ENCODE data around the gene SPOCK3. TPM values are rescaled to one million over a fixed set of nuclear protein-coding genes. Genes with fewer than 3 reads are reported as not detected.

Gene SPOCK3
- total RNA-seq, 1 experiment from 2014 or later = 1.4 TPM

DNA sequence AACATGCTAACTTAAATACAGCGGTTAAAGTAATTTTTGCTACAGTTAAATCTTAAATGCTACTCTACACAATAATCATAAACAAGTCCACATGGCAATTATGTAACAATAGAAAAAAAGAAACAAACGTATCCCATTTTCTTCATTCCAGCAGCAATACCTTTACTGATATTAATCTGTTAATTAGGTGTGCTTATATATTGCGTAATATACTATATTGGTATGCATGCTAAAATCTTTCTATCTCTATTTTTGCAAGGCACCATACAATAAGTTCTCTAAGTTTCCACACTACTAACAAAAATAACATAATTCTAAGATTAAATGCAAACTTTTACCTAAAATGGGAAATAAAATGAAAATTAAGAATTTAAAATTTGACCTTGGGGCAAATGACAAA, 500.6 kb downstream of the SPOCK3 start:
- ChIA-PET CTCF (no interaction called here), POLR2A (no interaction called here)
- no peaks in the 10 kb centered on the region for H3K4me1 ChIP-seq (ENCODE audit: control insufficient read depth, insufficient read depth, low read length)
- DNase-seq (ENCODE audit: low read depth, low spot score) (no peak), ATAC-seq (no peak)
- H3K27me3 ChIP-seq (ENCODE audit: control insufficient read depth, insufficient read depth, low read length) = no peaks in the 10 kb centered on the region
- in situ Hi-C loops (cut with HindIII; ENCODE audit: low pct_unique_long_range_greater_than_20kb, low sequenced_read_pairs) = no loop called here
- H3K4me3 ChIP-seq (ENCODE audit: low read depth in 2 of 2, low read length in 2 of 2) = no peak overlapping the region
- H3K9me3 ChIP-seq (ENCODE audit: control insufficient read depth, insufficient read depth, low read depth, low read length) = no peaks in the 10 kb centered on the region
- no peak for TF ChIP-seq SIN3A (IDR thresholded peaks at IDR 0.05; ENCODE audit: borderline replicate concordance, insufficient read depth, low read depth, low read length)
- no peak for TF ChIP-seq TCF7L2 (IDR thresholded peaks at IDR 0.05; ENCODE audit: low read depth, low read length)
- TF ChIP-seq, protein P1, sequence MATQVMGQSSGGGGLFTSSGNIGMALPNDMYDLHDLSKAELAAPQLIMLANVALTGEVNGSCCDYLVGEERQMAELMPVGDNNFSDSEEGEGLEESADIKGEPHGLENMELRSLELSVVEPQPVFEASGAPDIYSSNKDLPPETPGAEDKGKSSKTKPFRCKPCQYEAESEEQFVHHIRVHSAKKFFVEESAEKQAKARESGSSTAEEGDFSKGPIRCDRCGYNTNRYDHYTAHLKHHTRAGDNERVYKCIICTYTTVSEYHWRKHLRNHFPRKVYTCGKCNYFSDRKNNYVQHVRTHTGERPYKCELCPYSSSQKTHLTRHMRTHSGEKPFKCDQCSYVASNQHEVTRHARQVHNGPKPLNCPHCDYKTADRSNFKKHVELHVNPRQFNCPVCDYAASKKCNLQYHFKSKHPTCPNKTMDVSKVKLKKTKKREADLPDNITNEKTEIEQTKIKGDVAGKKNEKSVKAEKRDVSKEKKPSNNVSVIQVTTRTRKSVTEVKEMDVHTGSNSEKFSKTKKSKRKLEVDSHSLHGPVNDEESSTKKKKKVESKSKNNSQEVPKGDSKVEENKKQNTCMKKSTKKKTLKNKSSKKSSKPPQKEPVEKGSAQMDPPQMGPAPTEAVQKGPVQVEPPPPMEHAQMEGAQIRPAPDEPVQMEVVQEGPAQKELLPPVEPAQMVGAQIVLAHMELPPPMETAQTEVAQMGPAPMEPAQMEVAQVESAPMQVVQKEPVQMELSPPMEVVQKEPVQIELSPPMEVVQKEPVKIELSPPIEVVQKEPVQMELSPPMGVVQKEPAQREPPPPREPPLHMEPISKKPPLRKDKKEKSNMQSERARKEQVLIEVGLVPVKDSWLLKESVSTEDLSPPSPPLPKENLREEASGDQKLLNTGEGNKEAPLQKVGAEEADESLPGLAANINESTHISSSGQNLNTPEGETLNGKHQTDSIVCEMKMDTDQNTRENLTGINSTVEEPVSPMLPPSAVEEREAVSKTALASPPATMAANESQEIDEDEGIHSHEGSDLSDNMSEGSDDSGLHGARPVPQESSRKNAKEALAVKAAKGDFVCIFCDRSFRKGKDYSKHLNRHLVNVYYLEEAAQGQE (IDR thresholded peaks at IDR 0.05; ENCODE audit: insufficient read depth in 1 of 2, low read depth in 2 of 2, low read length in 1 of 2) = no peak
- TF ChIP-seq, protein P2, sequence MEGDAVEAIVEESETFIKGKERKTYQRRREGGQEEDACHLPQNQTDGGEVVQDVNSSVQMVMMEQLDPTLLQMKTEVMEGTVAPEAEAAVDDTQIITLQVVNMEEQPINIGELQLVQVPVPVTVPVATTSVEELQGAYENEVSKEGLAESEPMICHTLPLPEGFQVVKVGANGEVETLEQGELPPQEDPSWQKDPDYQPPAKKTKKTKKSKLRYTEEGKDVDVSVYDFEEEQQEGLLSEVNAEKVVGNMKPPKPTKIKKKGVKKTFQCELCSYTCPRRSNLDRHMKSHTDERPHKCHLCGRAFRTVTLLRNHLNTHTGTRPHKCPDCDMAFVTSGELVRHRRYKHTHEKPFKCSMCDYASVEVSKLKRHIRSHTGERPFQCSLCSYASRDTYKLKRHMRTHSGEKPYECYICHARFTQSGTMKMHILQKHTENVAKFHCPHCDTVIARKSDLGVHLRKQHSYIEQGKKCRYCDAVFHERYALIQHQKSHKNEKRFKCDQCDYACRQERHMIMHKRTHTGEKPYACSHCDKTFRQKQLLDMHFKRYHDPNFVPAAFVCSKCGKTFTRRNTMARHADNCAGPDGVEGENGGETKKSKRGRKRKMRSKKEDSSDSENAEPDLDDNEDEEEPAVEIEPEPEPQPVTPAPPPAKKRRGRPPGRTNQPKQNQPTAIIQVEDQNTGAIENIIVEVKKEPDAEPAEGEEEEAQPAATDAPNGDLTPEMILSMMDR (IDR thresholded peaks at IDR 0.05) = no peak
- no peak for TF ChIP-seq POLR2AphosphoS5 (IDR thresholded peaks at IDR 0.05; ENCODE audit: low read depth, low read length)
- H3K36me3 ChIP-seq (ENCODE audit: control insufficient read depth, insufficient read depth, low read length) = no peaks in the 10 kb centered on the region
- no peak overlapping the region for H3K27ac ChIP-seq (ENCODE audit: low read length)
- intact Hi-C loops (cut with micrococcal nuclease; ENCODE audit: unreplicated experiment) = no loop called here
- no TSS peak for BruUV-seq (replicated peaks)

DNA sequence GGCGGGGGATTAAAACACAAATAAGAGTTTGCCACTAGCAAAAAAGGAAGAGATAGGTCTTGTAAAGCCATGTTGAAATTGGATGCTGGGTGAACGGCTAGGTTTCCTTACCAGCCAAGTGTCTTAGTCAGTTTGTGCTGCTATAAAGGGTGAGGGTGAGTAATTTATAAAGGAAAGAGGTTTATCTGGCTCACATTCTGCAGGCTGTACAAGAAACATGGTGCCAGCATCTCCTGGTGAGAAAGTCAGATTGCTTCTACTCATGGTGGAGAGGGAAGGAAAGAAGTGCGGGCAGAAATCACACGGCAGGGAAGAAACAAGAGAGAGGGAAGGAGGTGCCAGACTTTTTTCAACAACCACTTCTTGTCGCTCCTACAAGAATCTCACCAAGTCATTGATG, 507.5 kb downstream of the SPOCK3 start:
- ChIA-PET POLR2A (no interaction called here), CTCF (no interaction called here)
- DNase-seq (ENCODE audit: low read depth, low spot score) (no peak), ATAC-seq (no peak)
- TF ChIP-seq, protein P2 (IDR thresholded peaks at IDR 0.05) = no peak
- no peak for TF ChIP-seq POLR2AphosphoS5 (IDR thresholded peaks at IDR 0.05; ENCODE audit: low read depth, low read length)
- TF ChIP-seq, protein P1 (IDR thresholded peaks at IDR 0.05; ENCODE audit: insufficient read depth in 1 of 2, low read depth in 2 of 2, low read length in 1 of 2) = no peak
- no peak for TF ChIP-seq SIN3A (IDR thresholded peaks at IDR 0.05; ENCODE audit: borderline replicate concordance, insufficient read depth, low read depth, low read length)
- Histone ChIP-seq H3K9me3 (ENCODE audit: control insufficient read depth, insufficient read depth, low read depth, low read length) (no peaks in the 10 kb centered on the region), H3K27ac (ENCODE audit: low read length) (no peak overlapping the region), H3K36me3 (ENCODE audit: control insufficient read depth, insufficient read depth, low read length) (no peaks in the 10 kb centered on the region), H3K4me3 (ENCODE audit: low read depth in 2 of 2, low read length in 2 of 2) (no peak overlapping the region), H3K27me3 (ENCODE audit: control insufficient read depth, insufficient read depth, low read length) (no peaks in the 10 kb centered on the region), H3K4me1 (ENCODE audit: control insufficient read depth, insufficient read depth, low read length) (no peaks in the 10 kb centered on the region)
- BruUV-seq (replicated peaks) = no TSS peak
- in situ Hi-C loops (cut with HindIII; ENCODE audit: low pct_unique_long_range_greater_than_20kb, low sequenced_read_pairs) (no loop called here), intact Hi-C loops (cut with micrococcal nuclease; ENCODE audit: unreplicated experiment) (no loop called here)

Measured in Panc1 (cell line).